ENCODE measurements around the gene MRPL18. TPM values are rescaled to one million over a fixed set of nuclear protein-coding genes. Genes with fewer than 3 reads are reported as not detected.
A peak's percentile ranks its signal among the peaks of the same experiment; 100 is the strongest.
"Not testable (repeated sequence)": the region's sequence is repeated elsewhere in the genome, so short reads cannot be mapped to it uniquely, and the experiment has no call there.

MRPL18 gene
- total RNA-seq, 1 experiment from 2014 or later = 182 TPM

DNA sequence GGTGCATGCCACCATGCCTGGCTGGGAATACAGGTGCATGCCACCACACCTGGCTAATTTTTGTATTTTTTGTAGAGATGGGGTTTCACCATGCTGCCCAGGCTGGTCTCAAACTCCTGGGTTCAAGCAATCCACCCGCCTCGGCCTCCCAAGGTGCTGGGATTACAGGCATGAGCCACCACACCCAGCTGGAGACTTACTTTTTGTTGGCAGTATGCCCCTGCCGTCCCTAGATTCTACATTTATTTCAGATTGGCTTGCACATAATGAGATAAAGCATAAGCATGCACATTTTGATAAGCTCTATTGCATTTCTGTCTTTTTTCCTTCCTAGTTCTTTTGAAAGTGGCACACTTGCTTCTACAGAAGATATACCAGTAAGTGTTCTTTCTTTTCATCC lies 26.5 kb downstream of the MRPL18 start:
- not testable (repeated sequence) for DNase-seq (ENCODE audit: low spot score)

DNA sequence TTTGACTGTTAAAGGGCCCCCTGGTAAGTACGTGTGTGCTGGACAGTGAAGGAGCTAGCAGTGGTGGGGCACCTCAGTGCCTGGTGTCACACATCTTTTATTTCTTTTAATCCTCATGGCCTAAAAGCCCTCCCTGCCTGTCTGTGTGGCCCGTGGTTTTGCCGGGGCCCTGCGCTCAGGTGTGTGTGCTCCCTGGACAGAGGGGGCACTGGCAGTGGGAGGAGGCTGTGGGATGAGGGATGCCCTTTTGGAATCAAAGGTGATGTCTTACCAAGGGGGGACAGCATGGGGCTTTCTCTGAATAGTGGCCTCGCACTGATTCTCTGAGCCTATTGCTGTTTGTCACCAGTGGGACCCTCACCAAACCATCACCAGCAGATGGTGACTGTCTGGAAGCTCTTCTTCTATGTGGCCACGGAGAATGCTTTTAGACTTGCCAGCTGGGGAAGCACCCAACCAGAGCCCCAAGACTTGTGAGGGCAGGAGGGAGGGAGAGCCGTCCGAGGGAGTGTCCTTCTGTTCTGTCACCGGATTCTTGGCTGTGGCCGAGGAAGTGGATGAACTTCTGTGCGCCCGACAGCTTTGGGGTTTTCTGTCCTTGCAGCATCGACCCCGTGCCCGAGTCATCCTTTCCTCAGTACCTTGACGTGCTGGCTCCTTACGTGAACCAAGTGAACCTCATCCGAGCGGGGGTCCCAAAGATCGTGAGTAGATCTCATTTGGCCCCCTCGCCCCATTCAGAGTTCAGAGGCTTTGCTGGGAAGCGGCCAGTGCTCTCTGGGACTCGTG lies 27.9 kb downstream of the MRPL18 start:
- no peak for DNase-seq (ENCODE audit: low spot score)

DNA sequence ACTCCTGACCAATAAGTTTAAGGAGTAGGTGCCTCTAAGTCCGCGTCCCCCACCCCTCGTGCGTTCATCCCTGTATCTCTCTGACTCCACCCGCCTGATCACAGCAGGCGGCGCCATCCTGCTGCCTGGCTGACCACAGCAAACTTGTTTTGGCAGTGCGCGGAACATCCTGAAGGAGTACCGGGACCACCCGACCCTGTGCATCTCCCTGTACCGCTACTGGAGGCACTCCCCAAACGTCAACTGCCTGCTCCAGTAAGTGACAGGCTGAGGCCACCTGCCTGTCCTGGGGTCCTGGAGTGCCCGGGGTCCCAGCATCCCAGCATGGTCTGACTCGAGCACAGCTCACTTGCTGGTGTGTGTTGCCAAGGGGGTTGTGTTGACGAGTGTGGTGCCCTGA lies 28.8 kb downstream of the MRPL18 start:
- no peak for DNase-seq (ENCODE audit: low spot score)

- no peak for DNase-seq (ENCODE audit: low spot score)
These were observed 29.8 kb downstream of the MRPL18 start for GRCh38 chr6:159819932-159820640.

GRCh38 chr6:159821122-159821521 lies 30.9 kb downstream of the MRPL18 start:
- no peak for DNase-seq (ENCODE audit: low spot score)

DNA sequence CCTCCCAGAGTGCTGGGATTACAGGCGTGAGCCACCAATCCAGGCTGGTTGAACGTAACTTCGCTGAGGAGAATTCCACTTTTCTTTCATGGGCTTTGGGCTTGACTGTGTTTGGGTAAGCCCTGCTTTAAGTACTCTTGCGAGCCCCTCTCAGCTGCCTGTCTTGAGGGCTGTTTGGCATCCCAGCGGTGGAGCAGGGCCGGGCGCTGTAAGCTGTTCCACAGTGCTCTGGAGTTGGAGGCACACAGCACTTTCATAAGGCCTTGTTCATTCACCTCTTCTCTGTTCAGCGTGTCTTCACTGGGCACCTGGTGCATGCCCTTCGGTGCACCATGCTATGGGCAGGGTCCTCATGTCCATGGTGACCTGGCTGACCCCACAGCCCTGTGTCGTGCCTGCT lies 31.5 kb downstream of the MRPL18 start:
- no peak for DNase-seq (ENCODE audit: low spot score)

DNA sequence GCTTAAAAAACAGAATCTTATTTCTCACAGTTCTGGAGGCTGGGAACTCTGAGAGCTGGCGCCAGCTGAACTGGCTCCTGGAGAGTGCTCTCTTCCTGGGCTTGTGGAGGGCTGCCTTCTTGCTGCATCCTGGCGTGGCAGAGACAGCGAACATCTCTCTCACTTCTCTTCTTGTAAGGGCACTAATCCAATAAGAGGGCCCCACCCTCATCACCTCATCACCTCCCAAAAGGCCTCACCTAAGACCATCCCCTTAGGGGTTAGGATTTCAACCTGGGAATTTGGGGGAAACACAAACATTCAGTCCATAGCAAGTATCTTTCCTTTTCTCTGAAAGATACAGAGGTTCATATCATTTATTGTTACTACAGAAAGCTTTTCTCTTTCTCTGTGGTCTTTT lies 33.7 kb downstream of the MRPL18 start:
- DNase-seq (ENCODE audit: low spot score) = no peak

DNA sequence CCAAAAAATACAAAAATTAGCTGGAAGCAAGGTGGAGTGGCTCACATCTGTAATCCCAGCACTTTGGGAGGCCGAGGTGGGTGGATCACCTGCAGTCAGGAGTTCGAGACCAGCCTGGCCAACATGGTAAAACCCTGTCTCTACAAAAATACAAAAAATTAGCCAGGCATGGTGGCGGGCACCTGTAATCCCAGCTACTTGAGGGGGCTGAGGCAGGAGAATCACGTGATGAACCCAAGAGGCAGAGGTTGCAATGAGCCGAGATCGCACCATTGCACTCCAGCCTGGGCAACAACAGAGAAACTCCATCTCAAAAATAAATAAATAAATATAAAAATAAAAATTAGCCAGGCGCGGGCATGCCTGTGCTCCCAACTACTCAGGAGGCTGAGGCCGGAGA lies 34.4 kb downstream of the MRPL18 start:
- DNase-seq (ENCODE audit: low spot score) = not testable (repeated sequence)

DNA sequence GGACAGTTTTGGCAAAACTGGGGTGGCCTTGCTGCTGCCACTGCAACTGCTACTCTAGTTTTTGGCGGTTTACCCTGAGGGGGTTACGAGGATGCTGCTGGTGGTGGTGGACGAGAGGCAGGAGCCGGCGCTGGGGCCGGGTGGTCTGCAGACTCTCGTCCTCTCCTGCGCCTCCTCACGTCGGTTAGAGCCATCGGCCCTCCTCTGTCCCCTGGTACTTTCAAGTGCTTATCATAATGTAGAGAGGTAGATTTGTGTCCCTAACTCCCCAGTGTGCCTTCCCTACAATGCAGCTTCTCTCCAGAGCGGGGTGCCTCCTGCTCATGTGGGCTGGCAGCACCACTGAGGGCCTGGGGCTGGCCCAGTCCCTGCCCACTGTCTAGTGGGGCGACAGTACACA lies 35.7 kb downstream of the MRPL18 start:
- no peak for DNase-seq (ENCODE audit: low spot score)

- no peak for DNase-seq (ENCODE audit: low spot score)
These were observed 36.8 kb downstream of the MRPL18 start for GRCh38 chr6:159826968-159827647.

DNA sequence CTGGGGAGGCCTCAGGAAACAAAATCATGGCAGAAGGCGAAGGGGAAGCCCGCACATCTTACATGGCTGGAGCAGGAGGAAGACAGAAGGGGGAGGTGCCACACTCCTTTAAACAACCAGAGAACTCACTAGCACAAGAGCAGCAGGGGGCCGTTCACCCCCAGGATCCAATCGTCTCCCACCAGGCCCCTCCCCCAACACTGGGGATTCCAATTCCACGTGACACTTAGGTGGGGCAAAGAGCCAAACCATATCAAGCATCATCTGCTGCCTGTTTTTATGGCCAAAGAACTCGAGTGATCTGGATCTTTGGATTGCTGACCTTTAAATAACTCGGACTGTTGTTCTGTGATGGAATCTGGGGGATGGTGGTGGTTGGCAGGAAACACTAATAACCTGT lies 37.8 kb downstream of the MRPL18 start:
- no peak for DNase-seq (ENCODE audit: low spot score)

GRCh38 chr6:159829526-159829925 lies 39.3 kb downstream of the MRPL18 start:
- no peak for DNase-seq (ENCODE audit: low spot score)

GRCh38 chr6:159830501-159831372 lies 40.5 kb downstream of the MRPL18 start:
- no peak for DNase-seq (ENCODE audit: low spot score)

DNA sequence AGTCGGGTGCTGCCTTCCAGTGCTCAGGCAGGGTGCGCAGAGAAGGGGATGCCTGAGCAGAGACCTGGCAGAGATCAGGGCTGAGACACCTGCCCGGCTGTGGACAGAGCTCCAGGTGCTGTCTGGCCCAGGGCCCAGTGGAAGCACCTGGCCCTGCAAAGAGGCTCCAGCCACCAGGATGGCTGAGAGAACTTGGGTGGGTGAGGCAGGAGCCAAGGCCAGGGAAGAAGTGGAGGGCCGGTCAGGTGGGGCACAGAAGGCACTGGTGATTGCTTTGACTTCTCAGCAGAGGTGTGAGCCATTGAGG lies 41.1 kb downstream of the MRPL18 start:
- no peak for DNase-seq (ENCODE audit: low spot score)

- DNase-seq (ENCODE audit: low spot score) = no peak
These were observed 42.7 kb downstream of the MRPL18 start for GRCh38 chr6:159832946-159833345.

GRCh38 chr6:159833556-159833955 lies 43.3 kb downstream of the MRPL18 start:
- peak; percentile 30 for DNase-seq (ENCODE audit: low spot score)

GRCh38 chr6:159833997-159834603 lies 43.8 kb downstream of the MRPL18 start:
- DNase-seq (ENCODE audit: low spot score) = no peak

GRCh38 chr6:159836718-159837490 lies 46.6 kb downstream of the MRPL18 start:
- no peak for DNase-seq (ENCODE audit: low spot score)

DNA sequence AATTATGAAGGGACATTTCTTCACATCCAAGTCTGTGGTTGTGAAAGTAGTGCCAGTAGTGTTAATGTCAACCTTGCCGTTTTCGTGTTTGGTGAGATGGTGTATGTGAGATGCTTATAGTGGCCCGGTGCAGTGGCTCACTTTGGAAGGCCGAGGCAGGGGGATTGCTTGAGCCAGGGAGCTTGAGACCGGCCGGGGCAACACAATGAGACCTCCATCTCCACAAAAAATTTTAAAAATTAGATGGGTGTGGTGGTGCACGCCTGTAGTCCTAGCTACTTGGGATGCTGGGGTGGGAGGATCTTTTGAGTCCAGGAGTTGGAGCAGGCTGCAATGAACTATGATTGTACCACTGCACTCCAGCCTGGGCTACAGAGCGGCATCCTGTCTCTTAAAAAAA lies 47.2 kb downstream of the MRPL18 start:
- DNase-seq (ENCODE audit: low spot score) = no peak

- no peak for DNase-seq (ENCODE audit: low spot score)
These were observed 47.9 kb downstream of the MRPL18 start for GRCh38 chr6:159838020-159838744.

All from A172 (cell line).